DOHH2 (cell line): ENCODE results near the gene MUC5B.

ENCODE experiments used
- CTCF ChIP-seq: fragments of 200-600 bp; sonication (generic); IDR thresholded peaks from one replicate; pipeline ENCODE4 v1.5.1; 2014; ENCODE audit warnings: antibody characterized with exemption, mild to moderate bottlenecking, low read depth, low read length; ENCODE audit not compliant: poor library complexity, severe bottlenecking
- EZH2phosphoT487 ChIP-seq: fragments of 200-600 bp; sonication (generic); IDR thresholded peaks from 2 replicates; pipeline ENCODE4 v1.6.1; 2017; ENCODE audit warnings: borderline replicate concordance, mild to moderate bottlenecking, antibody characterized with exemption, low read length, moderate library complexity, mixed read lengths

DNA sequence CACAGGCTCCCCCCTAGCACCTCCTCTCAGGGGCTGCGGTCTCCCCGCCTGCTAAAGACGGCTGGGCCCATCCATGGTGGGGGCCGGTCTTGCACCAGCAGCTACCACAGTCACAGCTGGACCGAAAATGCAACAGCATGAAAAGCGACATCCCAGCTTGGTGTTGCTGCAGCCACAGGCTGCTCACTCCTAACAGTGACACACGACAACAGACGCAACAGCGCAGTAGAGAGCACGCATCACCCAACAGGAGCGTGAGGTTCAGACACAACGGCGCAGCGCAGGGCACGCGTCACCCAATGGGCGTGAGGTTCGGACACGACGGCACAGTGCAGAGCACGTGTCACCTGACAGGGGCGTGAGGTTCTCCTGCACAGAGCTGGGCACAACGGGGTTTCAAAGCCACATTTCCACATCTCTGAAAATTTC, 62.5 kb downstream of the MUC5B start:
- TF ChIP-seq CTCF (no peak), EZH2phosphoT487 (no peak)
